Measurements from ENCODE around the gene MYH13. TPM values are rescaled to one million over a fixed set of nuclear protein-coding genes. Genes with fewer than 3 reads are reported as not detected.

Gene MYH13
- total and polyA plus RNA-seq, 9 of the 15 experiments (the other 6 are each of a cell fraction or from before 2014, with no cell fraction given): 0.01 TPM; not detected in 8

DNA sequence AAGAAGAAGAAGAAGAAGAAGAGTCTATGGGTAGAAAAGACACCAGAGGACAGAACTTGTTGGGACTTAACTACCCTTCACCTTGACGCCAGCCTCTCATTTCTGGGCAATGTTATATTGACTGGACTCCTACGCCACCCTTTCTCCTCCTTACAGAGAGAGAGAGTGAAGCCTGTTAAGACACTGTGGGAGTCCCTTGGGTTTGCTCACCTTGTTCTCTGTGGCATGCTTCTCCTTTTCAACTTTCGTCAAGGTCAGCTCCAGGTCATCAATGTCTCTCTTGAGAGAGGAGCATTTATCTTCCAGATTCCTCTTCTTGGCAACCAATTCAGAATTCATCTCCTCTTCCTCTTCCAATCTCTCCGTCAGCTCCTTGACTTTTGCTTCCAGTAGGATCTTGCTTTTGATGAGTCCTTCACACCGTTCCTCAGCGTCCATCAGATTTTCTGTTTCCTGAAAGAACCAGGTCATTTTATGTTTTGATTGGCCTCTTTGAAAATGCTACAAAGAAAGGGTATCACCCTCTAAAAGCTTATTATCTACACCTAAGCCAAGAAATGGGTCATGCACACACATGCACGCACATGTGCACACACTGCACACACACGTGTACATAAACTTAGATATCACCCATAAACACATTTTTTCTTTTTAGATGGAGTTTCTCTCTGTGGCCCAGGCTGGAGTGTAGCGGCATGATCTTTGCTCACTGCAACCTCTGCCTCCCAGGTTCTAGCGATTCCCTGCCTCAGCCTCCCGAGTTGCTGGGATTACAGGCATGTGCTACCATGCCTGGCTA lies 48.8 kb downstream of the MYH13 start:
- no peaks in the 10 kb centered on the region for H3K27me3 ChIP-seq (ENCODE audit: control insufficient read depth in 2 of 2, insufficient read depth in 2 of 2, low read length in 2 of 2)
- H3K9me1 ChIP-seq (ENCODE audit: control insufficient read depth, insufficient read depth, low read length): no peaks in the 10 kb centered on the region
- no peak for FAIRE-seq
- no peak for DNase-seq (ENCODE audit: extremely low read depth in 1 of 4, low spot score in 3 of 4)
- no TSS peak for BruUV-seq (replicated peaks)
- H3K4me1 ChIP-seq (replicated peaks in 1 of 2; ENCODE audit: control insufficient read depth in 2 of 2, insufficient read depth in 2 of 2, low read length in 2 of 2): peaks cover 0 to 2% of the 10 kb centered on the region in 2 experiments; a peak in 2 of 5 replicates
- 43% methylated on average over 7 of the region's 11 CpGs for WGBS (ENCODE audit: insufficient coverage, low coverage, missing lambda C conversion rate)
- H2AFZ ChIP-seq (ENCODE audit: low read depth, low read length): no peak overlapping the region
- CTCF ChIA-PET (ENCODE audit: low intra/inter-chr PET ratio): no interaction called here
- ATAC-seq: no peak
- no peak overlapping the region for H3K4me2 ChIP-seq (ENCODE audit: insufficient read depth, low read length)
- H3K79me2 ChIP-seq (ENCODE audit: control insufficient read depth, insufficient read depth, low read length): no peaks in the 10 kb centered on the region
- no peaks in the 10 kb centered on the region for H3K9me3 ChIP-seq (replicated peaks; ENCODE audit: control insufficient read depth, insufficient read depth, low read depth, low read length)
- no peak overlapping the region for H3K27ac ChIP-seq (ENCODE audit: extremely low read depth, low read depth, low read length)
- H3K4me3 ChIP-seq: no peak overlapping the region
- intact Hi-C loops (cut with micrococcal nuclease) (no loop called here), in situ Hi-C loops (cut with MboI) (loop anchor here (10.0 kb wide), 1 partner anchor 291 kb away; no protein-coding TSS in a partner anchor)
- POLR2A ChIA-PET: no interaction called here
- H3K9ac ChIP-seq (ENCODE audit: insufficient read depth in 1 of 2, low read depth in 2 of 2, low read length in 2 of 2): no peak overlapping the region
- no peaks in the 10 kb centered on the region for H3K36me3 ChIP-seq (ENCODE audit: control insufficient read depth, insufficient read depth, low read length)
- no peaks in the 10 kb centered on the region for H4K20me1 ChIP-seq (replicated peaks; ENCODE audit: control insufficient read depth, insufficient read depth, low read length)
- TF ChIP-seq ZNF239 (CRISPR knock-in tag; IDR thresholded peaks at IDR 0.05) (no peak), TOE1 (IDR thresholded peaks at IDR 0.05; ENCODE audit: borderline replicate concordance) (no peak), TOE1 (CRISPR knock-in tag; IDR thresholded peaks at IDR 0.05; ENCODE audit: borderline replicate concordance, low read depth) (no peak), ZNF561 (CRISPR knock-in tag; conservative IDR thresholded peaks at IDR 0.05) (no peak), KDM4B (IDR thresholded peaks at IDR 0.05; ENCODE audit: borderline replicate concordance in 2 of 2, low read depth in 1 of 2) (no peak), HSF4 (CRISPR knock-in tag; IDR thresholded peaks at IDR 0.05; ENCODE audit: borderline replicate concordance) (no peak), ZNF140 (CRISPR knock-in tag; IDR thresholded peaks at IDR 0.05) (no peak), NFATC3 (IDR thresholded peaks at IDR 0.05) (no peak), SIX5 (IDR thresholded peaks at IDR 0.05; ENCODE audit: borderline replicate concordance in 1 of 2, insufficient read depth in 1 of 2, low read depth in 1 of 2, low read length in 2 of 2) (no peak), CBFB (CRISPR knock-in tag; IDR thresholded peaks at IDR 0.05) (no peak)
- TF ChIP-seq, protein P1, sequence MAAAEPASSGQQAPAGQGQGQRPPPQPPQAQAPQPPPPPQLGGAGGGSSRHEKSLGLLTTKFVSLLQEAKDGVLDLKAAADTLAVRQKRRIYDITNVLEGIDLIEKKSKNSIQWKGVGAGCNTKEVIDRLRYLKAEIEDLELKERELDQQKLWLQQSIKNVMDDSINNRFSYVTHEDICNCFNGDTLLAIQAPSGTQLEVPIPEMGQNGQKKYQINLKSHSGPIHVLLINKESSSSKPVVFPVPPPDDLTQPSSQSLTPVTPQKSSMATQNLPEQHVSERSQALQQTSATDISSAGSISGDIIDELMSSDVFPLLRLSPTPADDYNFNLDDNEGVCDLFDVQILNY (CRISPR knock-in tag; IDR thresholded peaks at IDR 0.05): no peak
- TF ChIP-seq, protein P2, sequence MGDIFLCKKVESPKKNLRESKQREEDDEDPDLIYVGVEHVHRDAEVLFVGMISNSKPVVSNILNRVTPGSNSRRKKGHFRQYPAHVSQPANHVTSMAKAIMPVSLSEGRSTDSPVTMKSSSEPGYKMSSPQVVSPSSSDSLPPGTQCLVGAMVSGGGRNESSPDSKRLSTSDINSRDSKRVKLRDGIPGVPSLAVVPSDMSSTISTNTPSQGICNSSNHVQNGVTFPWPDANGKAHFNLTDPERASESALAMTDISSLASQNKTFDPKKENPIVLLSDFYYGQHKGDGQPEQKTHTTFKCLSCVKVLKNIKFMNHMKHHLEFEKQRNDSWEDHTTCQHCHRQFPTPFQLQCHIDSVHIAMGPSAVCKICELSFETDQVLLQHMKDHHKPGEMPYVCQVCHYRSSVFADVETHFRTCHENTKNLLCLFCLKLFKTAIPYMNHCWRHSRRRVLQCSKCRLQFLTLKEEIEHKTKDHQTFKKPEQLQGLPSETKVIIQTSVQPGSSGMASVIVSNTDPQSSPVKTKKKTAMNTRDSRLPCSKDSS (IDR thresholded peaks at IDR 0.05; ENCODE audit: low read depth, partially characterized antibody): no peak
- TF ChIP-seq, protein P3, sequence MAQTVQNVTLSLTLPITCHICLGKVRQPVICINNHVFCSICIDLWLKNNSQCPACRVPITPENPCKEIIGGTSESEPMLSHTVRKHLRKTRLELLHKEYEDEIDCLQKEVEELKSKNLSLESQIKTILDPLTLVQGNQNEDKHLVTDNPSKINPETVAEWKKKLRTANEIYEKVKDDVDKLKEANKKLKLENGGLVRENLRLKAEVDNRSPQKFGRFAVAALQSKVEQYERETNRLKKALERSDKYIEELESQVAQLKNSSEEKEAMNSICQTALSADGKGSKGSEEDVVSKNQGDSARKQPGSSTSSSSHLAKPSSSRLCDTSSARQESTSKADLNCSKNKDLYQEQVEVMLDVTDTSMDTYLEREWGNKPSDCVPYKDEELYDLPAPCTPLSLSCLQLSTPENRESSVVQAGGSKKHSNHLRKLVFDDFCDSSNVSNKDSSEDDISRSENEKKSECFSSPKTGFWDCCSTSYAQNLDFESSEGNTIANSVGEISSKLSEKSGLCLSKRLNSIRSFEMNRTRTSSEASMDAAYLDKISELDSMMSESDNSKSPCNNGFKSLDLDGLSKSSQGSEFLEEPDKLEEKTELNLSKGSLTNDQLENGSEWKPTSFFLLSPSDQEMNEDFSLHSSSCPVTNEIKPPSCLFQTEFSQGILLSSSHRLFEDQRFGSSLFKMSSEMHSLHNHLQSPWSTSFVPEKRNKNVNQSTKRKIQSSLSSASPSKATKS (CRISPR knock-in tag; IDR thresholded peaks at IDR 0.05): no peak
- TF ChIP-seq, protein P4, sequence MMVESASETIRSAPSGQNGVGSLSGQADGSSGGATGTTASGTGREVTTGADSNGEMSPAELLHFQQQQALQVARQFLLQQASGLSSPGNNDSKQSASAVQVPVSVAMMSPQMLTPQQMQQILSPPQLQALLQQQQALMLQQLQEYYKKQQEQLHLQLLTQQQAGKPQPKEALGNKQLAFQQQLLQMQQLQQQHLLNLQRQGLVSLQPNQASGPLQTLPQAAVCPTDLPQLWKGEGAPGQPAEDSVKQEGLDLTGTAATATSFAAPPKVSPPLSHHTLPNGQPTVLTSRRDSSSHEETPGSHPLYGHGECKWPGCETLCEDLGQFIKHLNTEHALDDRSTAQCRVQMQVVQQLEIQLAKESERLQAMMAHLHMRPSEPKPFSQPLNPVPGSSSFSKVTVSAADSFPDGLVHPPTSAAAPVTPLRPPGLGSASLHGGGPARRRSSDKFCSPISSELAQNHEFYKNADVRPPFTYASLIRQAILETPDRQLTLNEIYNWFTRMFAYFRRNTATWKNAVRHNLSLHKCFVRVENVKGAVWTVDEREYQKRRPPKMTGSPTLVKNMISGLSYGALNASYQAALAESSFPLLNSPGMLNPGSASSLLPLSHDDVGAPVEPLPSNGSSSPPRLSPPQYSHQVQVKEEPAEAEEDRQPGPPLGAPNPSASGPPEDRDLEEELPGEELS (CRISPR knock-in tag; IDR thresholded peaks at IDR 0.05; ENCODE audit: borderline replicate concordance): no peak
